Measurements from ENCODE around the gene SDHAF2.
"Not testable (repeated sequence)": the region's sequence is repeated elsewhere in the genome, so short reads cannot be mapped to it uniquely, and the experiment has no call there.

The SDHAF2 gene

DNA sequence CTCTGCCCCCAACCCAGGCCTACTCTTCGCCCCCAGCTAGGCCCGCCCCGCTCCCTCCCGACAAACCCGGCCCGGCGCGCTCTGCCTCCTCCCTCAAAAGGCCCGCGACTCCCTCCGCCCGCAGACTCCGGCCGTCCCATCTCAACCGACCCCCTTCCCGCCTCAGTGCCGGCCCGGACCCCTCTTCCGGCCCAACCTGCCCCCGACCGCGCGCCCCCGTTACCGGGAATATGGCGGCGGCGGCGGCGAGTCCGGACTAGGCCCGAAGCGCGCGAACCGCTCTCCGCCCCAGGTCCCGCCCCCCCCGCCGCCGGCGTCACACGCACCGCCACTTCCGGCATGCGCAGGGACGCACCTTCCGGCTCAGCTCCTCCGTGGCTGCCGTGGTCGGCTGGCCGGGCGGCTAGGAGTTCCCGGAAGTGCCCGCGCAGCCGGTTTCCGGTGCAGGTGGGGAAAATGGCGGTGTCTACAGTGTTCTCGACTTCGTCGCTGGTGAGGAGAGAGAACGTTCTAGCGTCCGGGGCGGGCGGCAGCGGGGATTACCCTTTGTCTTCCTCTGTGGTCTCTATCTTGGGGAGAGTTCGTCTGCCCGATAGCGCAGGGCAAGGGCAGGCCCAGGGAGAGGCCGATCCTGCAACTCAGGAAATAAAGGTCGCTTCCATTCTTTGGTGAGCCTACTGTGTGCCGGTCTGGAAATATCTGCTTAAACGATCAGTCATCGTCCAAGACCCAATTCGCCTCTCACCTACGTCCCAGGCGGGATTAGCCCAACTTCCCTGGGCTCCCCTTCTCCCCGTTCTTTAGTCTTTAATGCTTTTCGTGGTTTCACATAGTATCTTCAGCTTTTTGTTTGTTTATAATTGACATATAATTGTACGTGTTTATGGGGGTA, at the start of gene SDHAF2, which contains the start of gene CPSF7:
Gene SDHAF2 (plus strand): TSS at position 434 of the 892 bp plus-strand sequence. CDS start 23 bp downstream, at position 457.
Gene CPSF7 (minus strand): TSS at position 285 of the 892 bp plus-strand sequence. CDS start 740 bp downstream, outside the sequence.
- H3K4me1 ChIP-seq (ENCODE audit: insufficient read depth, low read length, severe bottlenecking) = peaks cover 31% of the 10 kb centered on the region
- H3K9me2 ChIP-seq (ENCODE audit: low read depth, low read length) = no peaks in the 10 kb centered on the region
- no peak for TF ChIP-seq CTCF (IDR thresholded peaks at IDR 0.05; ENCODE audit: low read length)
- no peak for TF ChIP-seq EZH2 (IDR thresholded peaks at IDR 0.05; ENCODE audit: borderline replicate concordance, low read length)
- peak within 1 kb of the TSS; percentile 82 for H3K4me3 ChIP-seq (ENCODE audit: low read depth, low read length, poor library complexity, severe bottlenecking)
- peaks cover 42% of the 10 kb centered on the region for H3K36me3 ChIP-seq (ENCODE audit: insufficient read depth, low read length)
- H3F3A ChIP-seq (ENCODE audit: insufficient read depth, low read length) = no peaks in the 10 kb centered on the region
- no peaks in the 10 kb centered on the region for H4K20me1 ChIP-seq (ENCODE audit: insufficient read depth, low read length)
- no peaks in the 10 kb centered on the region for H3K27me3 ChIP-seq (ENCODE audit: insufficient read depth, low read length)
- peaks cover 69% of the 10 kb centered on the region for H3K79me2 ChIP-seq (ENCODE audit: insufficient read depth, low read length)
- H3K4me2 ChIP-seq (ENCODE audit: low read length) = peak within 1 kb of the TSS; percentile 96
- peak within 1 kb of the TSS; percentile 88 for H3K9ac ChIP-seq (ENCODE audit: low read length)
- peak within 1 kb of the TSS; percentile 76 for H3K27ac ChIP-seq (ENCODE audit: low read depth, low read length, poor library complexity, severe bottlenecking)
- H3K9me3 ChIP-seq (ENCODE audit: low read length) = no peaks in the 10 kb centered on the region
- no peak within 1 kb of the TSS for H2AFZ ChIP-seq (ENCODE audit: low read length)

DNA sequence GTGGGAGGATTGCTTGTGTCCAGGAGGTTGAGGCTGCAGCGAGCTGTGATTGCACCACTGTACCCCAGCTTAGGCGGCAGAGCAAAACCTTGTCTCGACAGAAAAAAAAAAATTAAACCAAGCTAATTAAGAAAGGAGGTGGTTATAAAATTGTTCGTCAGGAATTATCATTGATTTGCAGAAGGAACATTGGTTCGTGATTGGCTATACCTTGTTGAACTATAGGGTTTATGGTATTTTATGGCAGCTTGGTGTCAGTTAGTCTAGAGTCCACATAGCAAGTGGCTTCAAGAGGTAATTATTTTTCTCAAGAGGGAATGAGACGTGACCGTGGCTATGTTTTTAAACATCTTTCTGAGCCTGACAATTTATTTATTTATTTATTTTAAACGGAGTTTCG, 49.0 kb upstream of the SDHAF2 start:
- Histone ChIP-seq H3K9ac (ENCODE audit: low read length) (no peak overlapping the region), H3K27ac (ENCODE audit: low read depth, low read length, poor library complexity, severe bottlenecking) (no peak overlapping the region), H4K20me1 (ENCODE audit: insufficient read depth, low read length) (no peaks in the 10 kb centered on the region), H3F3A (ENCODE audit: insufficient read depth, low read length) (no peaks in the 10 kb centered on the region), H3K36me3 (ENCODE audit: insufficient read depth, low read length) (peaks cover 7% of the 10 kb centered on the region; the same call in 1 of the 2 replicates), H3K9me3 (ENCODE audit: low read length) (no peaks in the 10 kb centered on the region), H3K4me3 (ENCODE audit: low read depth, low read length, poor library complexity, severe bottlenecking) (no peak overlapping the region), H2AFZ (ENCODE audit: low read length) (no peak overlapping the region), H3K9me2 (ENCODE audit: low read depth, low read length) (no peaks in the 10 kb centered on the region), H3K79me2 (ENCODE audit: insufficient read depth, low read length) (no peaks in the 10 kb centered on the region), H3K4me2 (ENCODE audit: low read length) (no peak overlapping the region), H3K4me1 (ENCODE audit: insufficient read depth, low read length, severe bottlenecking) (peaks cover 6% of the 10 kb centered on the region), H3K27me3 (ENCODE audit: insufficient read depth, low read length) (no peaks in the 10 kb centered on the region)
- TF ChIP-seq EZH2 (IDR thresholded peaks at IDR 0.05; ENCODE audit: borderline replicate concordance, low read length) (no peak), CTCF (IDR thresholded peaks at IDR 0.05; ENCODE audit: low read length) (no peak)

DNA sequence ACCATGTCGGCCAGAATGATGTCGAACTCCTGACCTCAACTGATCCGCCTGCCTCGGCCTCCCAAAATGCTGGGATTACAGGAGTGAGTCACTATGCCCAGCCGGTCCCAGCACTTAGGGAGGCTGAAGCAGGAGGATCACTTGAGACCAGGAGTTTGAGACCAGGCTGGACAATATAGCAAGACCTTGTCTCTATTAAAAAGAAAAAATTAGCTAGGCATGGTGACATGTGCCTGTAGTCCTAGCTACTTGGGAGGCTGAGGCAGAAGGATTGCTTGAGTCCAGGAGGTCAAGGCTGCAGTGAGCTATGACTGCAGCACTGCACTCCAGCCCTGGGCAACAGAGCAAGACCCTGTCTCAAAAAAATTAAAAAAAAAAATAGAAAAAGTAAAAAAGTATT, 46.1 kb upstream of the SDHAF2 start:
- H4K20me1 ChIP-seq (ENCODE audit: insufficient read depth, low read length); H3K4me3 ChIP-seq (ENCODE audit: low read depth, low read length, poor library complexity, severe bottlenecking): not testable (repeated sequence)

More for the DNA sequence above, 46.1 kb upstream of the SDHAF2 start:
- not testable (repeated sequence) for H3K4me2 ChIP-seq (ENCODE audit: low read length); H3K9me3 ChIP-seq (ENCODE audit: low read length); H3F3A ChIP-seq (ENCODE audit: insufficient read depth, low read length); H3K79me2 ChIP-seq (ENCODE audit: insufficient read depth, low read length); H3K27me3 ChIP-seq (ENCODE audit: insufficient read depth, low read length); H3K9ac ChIP-seq (ENCODE audit: low read length); H3K9me2 ChIP-seq (ENCODE audit: low read depth, low read length); H3K36me3 ChIP-seq (ENCODE audit: insufficient read depth, low read length); H3K4me1 ChIP-seq (ENCODE audit: insufficient read depth, low read length, severe bottlenecking); H3K27ac ChIP-seq (ENCODE audit: low read depth, low read length, poor library complexity, severe bottlenecking); H2AFZ ChIP-seq (ENCODE audit: low read length)
